T-helper 22 cell (primary cell): Measurements from ENCODE around the gene TST.

Experiments
- DNase-seq: peaks from one replicate; pipeline ENCODE4 v3.0.0-alpha.2; 2020; ENCODE audit warnings: low read depth

Gene TST

DNA sequence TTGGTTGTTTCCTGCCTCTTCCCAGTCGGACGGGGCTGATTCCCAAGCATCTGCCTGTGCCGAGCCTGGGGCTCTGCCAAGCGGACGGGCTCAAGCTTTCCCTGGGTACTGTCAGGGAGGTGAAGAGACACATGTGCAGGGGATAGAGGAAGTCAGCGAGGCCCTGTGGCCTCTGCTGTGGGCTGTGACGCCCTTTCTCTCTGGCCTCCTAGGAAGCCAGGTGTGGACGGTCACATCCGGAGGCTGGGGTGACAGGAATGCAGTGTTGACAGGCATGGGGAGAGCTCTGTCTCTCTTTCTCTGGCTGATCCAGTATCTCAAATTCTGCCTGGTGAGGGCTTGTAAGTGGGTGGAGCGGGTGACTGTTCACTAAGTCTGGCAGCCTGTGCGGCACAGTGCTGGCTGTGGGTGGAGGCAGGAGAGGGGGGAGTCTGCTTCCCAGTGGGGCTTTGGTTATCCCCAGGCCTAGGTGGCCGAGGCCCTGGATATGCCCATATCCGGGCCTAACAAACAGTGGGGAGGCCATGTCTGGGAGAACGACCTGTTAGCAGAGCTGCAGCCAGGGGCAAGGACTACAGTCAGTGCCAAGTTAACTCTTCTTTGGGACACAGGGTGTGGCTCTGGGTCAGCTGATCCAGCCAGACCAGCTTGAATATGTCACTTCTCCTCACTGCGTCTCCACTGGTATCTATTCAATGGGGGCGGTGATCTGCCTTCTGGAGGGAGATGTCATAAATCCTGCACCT, 34.2 kb upstream of the TST start:
- no peak for DNase-seq

DNA sequence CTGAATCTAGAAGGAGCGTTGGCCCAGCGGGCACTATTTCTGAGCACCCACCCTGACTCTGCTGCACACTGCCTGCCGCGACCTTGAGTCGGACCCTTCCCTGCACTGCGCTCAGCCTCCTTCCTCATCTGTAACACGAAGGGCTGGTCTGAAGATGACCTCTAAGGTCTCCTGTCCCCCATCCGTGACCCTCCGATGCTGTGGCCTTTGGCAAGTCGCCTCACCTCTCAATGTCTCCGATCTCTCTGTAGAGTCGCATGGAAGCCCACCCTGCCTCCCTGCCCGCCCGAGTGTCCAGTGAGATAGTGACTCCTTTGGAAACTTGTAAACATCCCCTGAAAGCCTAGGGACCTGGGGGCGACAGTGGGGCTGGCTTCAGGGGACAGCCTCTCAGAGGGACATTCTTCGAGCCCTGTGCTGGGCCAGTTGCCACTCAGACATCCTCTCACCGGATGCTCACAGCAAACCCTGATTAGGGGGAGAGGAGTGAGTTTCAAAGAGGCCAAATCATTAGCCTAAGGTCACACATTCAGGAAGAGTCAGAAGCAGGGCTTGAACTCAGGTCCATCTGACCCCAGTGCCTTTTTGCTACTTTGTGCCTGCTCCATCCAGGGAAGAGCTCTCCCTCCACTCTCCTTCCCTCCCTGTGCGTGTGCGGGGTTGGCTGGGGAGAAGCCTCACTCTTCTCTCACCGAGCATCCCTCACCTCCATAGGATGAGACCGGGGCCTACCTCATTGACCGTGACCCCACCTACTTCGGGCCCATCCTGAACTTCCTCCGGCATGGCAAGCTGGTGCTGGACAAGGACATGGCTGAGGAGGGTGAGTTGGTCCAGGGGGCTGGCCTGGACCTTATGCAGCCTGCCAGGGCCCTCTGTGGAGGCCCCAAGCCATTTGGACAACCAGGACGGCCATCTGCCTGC, 33.4 kb upstream of the TST start:
- no peak for DNase-seq

DNA sequence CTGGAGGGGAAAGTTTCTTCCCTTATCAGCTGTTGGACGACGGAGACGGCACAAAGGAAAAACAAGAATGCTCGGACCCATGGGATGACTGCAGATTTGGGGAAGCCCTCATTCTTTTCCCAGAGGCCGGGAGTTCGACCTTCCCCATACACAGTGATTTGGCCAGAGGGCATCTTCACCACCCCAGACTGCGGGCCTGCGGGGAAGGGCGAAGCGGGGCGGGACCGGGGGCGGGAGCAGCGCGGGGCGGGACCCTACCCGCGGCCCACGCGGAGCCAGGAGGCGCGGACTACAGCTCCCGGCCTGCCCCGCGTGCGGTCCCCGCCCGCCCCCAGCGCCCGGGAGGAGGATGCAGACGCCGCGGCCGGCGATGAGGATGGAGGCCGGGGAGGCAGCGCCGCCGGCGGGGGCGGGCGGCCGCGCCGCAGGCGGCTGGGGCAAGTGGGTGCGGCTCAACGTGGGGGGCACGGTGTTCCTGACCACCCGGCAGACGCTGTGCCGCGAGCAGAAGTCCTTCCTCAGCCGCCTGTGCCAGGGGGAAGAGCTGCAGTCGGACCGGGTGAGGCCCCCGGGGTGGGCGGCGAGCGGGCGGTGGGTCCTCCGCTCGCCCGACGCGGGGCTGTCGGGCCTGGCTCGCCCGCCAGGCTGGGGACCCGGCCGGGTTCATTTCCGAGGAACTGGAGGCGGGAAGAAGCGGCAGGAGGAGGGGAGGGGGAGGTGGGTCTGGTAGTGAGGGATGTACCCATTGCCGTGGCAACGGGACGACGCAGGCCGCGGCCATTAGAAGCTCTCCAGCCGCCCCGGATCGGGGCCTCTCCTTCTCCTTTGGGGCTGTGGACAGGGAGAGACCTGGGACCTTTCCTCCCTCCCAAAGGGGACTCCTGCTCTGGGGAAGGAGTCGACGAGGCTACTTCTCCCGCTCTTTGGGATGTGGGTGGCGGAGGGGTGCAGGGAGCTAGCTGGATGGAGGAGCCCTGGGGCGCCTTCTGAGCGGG, 32.4 kb upstream of the TST start, which contains the start of gene KCTD17:
Gene KCTD17, plus strand, starts transcription at position 352 of the 995 bp plus-strand sequence. Its CDS starts 19 bp downstream, at position 371.
- DNase-seq = peak; percentile 53

DNA sequence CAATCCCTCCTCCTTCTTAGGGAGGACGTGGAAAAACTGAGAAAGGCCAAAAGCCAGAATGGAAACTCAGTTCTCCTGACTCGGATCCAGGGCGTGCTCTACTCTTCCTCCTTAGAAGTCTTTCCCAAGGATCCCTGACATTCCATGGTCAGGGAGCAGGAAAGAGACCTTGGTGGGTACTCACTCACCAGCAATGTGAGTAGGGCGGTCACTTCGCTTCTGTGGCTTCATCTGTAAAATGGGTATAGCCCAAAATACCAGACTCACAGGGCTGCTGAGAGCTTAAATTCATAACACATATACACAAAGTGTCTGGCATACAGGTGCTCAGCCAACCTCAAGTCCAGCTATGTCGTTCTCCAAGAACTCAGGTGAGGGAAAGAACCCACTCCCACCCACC, 31.7 kb upstream of the TST start:
- DNase-seq = no peak

DNA sequence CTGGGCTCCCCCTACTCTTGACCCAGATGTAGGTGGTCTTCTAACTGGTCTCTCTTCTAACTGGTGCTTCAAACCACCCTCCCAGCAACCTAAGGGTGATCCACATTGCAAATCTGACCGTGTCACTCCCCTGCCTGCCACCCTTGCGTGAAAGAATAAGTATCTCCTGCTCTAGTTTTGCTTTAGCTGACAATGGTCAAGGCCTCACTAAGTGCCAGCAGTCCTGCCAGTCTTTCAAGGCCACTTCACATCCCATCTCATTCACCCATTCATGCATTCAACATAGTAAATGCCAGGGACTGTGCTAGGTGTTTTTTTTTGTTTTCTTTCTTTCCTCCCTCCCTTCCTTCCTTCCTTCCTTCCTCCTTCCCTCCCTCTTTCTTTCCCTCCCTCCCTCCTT, 30.0 kb upstream of the TST start:
- DNase-seq = no peak

DNA sequence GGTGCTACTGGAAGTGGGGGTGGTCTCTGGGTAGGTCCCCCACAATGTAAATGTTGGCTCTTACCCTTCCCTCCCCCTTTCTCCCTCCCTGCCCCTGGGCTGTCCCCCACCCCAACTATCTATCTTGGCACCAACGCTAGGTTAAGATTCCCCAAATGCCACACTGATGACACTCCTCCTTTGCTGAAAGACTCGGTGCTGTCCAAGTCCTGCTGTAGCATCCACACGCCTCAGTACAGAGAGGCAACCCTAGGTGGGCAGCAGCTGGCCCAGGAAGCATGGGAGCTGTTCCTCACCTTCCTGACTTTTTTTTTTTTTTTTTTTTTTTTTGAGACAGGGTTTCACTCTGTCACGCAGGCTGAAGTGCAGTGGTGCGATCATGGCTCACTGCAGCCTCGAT, 28.9 kb upstream of the TST start:
- no peak for DNase-seq

DNA sequence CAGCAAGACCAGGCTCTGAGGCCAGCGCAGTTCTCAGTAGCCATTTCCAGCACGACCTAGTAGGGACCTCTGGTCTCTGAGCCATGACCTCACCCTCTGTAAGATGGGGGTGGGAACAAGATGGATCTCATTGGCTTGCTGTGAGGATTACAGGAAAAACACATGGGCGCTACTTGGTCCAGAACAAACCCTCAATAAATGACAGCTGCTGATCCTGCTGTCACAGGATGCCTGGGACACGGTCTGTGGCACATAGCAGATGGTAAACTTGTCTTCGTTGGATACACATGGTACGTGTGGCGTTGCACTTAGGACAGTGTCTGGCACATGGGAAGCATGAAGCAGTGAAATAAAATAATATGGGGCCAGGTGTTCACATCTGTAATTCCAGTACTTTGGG, 27.8 kb upstream of the TST start:
- no peak for DNase-seq

DNA sequence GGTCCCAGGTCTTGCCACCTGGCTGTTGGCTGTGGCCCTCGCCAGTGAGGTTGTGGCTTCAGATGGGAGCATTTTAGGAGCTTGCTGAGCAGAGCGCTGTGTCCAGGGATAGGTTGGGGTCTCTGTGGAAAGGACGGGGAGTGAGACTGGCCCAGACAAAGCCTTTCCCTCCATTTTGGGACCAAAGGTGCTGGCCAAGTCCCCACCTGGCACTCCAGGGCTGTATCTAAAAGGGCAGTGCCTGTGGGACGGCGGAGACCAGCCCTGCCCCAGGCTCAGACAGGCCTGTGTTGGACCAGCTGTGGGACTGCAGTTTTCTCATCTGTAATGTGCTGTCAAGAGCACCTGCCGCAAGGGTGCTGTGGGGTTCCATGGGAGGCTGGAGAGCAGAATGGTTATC, 27.3 kb upstream of the TST start:
- no peak for DNase-seq

DNA sequence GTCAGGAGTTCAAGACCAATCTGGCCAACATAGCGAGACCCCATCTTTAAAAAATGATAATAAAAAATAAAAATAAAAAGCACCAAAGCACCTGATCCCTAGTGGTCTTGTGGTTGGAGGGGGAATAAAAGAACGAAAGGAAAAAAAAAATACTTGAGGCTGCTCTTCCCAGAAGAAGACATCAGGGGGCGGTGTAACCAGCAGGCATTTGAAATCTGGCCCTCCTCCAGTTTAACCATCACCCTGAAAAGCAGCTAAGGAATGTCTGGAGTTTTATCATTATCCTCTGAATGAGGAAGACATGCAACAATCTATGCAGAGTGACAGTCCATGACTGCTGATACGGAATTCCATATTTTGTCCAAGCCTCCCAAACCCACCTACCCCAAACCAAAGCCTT, 26.7 kb upstream of the TST start:
- no peak for DNase-seq

DNA sequence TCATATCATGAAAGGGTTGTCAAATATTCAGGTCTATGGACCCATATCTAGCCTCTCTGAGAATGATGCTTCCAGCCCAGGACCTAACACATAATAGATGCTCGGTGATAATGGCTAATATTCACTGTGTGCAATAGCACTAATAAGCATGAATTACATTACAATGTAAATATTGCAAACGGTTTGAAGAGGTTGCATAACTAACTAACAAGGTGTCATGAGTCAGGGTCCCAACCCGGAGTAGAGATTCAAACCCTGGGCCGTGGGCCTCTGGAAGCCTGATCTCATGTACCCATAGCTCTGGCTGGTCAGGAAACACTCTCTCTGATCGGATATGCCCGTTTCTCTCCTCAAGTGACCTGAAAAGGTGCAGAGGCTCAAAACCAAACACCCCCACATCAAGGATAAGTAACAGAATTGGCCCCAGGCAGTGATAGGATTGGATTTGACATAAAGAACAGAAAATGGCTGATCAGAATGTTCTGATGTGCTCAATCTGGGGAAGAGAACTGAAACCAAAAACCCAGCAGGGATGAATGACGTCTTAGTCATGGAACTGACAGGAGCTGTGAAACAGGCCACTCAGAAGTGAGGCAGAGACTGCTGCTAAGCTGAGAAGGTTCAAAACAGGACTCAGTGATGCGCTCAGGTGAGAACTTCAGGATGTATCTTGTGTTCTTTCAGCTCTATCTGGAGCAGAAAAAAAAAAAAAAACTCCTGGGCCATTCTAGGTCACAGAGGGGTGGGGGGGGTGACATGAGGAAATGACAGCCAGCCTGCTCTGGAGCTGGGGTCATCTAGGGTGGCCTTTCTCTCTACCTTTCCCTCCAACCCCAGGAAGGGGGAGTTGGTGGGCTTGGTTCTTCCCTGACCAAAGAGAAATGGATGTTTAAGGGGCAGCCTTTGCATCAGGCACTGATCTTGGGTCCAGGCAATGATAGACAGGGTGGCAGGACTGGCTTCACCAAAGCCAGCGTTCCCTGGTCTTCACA, 25.7 kb upstream of the TST start:
- no peak for DNase-seq

DNA sequence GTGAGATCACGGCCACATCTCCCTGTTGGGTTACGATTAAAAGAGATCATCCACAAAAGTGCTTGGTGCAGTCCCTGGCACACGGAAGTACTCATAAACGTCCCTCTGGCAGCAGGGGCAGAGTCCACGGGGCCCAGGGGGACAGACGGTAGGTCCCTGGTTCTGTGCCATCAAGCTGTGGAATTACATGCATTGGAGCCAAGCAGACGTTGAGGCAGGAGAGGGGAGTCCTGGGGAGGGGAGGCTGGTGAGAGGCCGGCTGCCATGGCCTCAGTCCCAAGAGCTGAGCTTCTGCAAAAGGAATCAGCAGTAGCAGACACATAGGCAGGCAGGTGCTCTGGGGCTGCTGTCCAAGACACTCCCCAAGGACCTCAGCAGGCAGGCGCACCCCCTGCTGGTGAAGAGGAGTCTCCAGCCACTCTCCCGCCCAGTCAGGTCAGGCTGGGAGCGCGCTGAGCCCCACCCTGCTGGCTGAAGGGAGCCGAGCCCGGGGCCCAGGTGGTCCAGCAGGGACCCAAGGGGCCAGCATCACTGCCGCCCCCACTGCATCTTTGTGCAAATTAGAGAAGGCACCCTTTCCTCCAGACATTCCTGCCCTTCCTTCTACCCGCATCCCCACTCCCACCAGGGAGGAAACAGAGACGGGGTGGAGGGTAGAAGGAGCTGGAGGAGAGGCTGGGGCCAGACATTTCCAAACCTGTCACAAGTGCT, 24.7 kb upstream of the TST start:
- DNase-seq = no peak

DNA sequence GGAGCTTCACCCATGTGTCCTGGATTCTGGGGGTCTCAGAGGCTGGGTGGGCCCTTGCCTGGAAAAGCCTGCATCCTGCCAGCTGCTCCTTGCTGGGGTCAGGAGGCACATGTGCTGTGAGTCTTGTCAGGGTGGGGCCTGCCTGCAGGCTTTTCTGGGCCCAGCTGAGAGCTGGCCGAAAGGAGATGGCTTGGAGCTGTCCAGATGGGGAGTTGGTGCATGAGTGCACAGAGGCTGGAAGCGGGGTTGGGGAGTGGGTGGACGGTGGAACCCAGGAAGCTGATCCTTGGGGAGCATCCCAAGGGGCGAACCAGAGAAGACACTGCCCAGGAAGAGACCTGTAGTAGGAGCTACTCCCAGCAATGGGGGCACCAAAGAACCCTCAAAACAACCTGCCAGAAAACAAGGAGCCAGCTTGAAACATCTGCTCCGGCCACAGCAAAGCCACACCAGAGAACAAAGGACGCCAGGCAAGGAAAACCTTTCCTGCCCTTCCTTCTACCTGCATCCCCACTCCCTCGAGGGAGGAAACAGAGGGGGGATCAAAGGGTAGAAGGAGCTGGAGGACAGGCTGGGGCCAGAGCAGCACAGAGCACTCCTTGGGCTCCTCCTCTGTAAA, 24.1 kb upstream of the TST start:
- DNase-seq = no peak

DNA sequence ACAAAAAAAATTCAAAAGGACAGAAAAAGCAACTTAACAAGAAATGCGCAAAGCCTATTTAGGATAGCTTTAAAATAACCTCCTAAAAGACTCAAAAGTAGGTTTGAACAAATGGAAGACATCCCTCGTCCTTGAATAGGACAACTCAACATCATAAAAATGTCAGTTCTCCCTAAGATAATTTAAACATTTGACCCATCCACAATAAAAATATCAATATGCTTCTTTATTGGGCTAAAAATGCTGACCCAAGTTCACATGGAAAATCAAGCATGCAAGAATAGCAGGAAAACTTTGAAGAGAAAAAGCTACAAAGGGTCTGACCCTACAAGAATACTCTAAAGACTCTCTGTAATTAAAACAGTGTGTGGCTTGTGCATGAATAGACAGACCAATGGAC, 20.2 kb upstream of the TST start:
- DNase-seq = no peak

DNA sequence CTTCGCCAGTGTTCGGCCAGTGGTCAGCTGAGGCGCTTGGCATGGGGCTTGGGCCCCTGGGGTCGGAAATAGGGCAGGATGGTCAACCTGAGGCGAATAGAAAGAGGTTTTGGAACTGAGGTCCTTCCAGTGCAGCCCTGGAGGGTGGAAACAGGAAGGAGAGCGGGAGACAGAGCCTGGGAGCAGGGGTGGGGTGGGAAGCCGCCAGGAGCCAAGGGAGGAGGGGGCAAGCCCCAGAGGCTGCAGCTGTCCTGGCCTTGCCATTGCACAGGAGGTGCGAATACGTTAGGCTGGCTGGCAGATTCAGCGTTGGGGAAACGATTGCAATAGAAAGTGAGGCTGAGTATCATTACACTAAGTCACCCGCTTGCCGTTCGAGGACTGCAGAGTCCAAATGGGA, 18.4 kb upstream of the TST start:
- no peak for DNase-seq

DNA sequence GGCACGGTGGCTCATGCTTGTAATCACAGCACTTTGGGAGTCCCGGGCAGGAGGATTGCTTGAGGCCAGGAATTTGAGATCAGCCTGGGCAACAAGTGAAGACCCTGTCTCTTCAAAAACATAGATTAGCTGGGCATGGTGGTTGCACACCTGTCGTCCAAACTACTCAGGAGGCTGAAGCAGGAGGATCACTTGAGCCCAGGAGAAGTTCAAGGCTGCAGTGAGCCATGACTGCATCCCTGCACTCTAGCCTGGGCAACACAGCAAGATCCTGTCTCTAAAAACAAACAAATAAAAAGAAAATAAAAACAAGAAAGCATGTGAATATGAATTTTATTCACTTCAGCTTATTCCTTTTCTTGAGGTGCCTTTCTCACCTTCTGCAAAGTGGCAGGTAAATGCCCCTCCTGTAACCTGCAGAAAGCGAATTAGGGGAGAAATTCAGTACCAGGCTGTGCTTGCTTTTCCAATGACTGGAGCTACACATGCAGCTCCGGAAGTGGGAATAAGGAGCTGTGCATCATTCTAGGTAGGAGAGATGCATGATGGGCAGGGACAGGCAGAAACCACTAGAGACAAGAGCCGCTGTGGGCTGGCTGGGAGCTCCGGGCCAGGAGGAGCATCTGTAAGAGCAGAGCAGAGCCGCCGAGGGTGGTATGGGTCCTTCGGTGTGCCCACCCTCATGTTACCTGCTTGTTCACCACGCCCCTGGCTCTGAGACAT, 17.6 kb upstream of the TST start:
- no peak for DNase-seq

DNA sequence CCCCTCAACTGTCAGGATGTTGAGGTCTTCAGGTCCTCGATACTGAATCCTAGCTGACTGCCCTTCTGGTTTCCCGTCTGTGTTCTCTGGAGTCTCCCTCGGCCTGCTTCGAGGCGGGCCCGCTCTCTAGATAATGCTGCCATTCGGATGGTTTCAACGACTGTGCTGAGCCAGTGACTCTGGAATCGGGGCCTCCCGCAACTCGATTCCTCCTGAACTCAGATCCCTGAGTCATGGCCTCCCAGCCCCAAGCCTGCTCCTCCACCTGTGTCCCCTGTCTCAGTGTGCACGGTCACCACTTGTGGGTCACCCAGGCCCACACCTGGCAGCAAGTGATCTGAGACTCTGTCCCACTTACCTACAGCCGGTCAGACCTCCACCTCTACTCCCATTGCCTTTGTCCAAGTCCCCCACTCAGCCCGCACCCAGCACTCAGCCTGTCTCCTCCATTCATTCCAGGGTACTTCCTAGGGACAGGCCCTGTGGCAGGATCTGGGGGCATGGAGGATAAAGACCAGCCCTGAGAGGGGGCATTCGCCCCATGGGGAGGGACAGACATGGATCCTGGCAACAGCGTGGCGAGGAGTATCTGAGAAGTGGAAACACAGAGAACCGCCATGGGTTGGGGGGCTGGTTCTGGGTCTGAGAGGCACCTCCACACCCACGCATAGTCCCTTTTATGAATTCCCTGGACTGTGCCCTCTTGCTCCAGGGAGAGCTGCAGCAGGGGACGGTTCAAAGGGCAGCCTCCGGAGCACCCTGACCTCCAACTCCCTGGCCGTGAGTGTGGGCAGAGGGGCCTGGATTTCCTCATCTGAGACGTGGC, 14.6 kb upstream of the TST start:
- DNase-seq = no peak

DNA sequence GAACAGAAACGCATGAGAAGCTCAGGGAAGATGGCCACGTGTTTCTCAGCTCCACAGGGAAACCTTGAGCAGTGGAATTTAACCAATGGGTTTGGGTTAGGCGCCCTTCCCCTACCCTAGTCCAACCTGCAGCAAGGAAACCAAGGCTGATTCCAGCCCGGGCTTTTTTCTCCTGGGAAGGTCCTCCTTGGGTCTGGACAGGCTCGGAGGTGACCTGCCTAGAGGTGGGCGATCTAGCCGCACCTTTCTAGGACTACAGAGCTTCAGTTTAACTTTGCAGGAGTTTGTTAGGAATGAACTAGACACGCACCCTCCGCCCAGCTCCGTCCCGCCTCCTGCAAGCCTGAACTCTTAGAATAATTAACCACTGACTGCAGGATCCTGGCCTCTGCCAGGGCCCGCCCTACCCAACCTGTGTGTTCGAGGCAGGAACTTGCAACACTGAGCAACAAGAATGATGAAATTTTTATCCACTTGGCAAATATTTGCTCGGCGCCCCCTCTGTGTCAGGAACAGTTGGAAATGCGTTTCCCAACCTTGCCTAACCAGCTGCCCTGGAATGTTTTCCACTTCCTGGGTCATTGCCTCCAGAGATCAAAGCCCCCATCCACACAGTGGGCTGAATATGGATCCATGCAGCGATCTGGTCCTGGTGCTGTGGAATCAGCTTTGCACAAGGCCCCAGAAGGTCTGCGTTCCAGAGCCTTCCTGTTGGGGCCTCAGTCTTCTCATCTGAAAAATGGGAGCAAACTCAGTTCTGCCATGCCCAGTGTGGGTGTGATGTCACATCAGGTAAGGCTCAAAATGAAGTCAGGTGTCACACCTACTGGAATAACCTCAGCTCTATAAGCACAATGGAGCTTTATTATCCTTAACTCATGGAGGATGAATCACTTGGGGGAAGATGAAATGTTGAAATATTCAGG, 13.6 kb upstream of the TST start:
- no peak for DNase-seq
